IMR-90 (cell line): Measurements from ENCODE around the gene FERMT3. TPM values are rescaled to one million over a fixed set of nuclear protein-coding genes. Genes with fewer than 3 reads are reported as not detected.

Experiments used
- ATAC-seq: fragments of 200-7000 bp; cut with Tn5 transposase; 2 replicates; pipeline ENCODE4 v1.9.1; 2020; ENCODE audit warnings: low read depth, mild to moderate bottlenecking, moderate library complexity
- BruUV-seq: library from RNA; stranded (reverse); fragments of 400-500 nt; replicated peaks from 2 replicates; lab custom pipeline; 2021; lab: Mats Ljungman, UMichigan
- CTCF ChIA-PET: fragments of 300-600 bp; formaldehyde crosslinking; extraction: SDS; loops from one replicate; lab custom pipeline; 2021; ENCODE audit warnings: antibody characterized with exemption; lab: Yijun Ruan, JAX
- POLR2A ChIA-PET: fragments of 300-600 bp; sonication (Branson Sonifier 250); formaldehyde crosslinking; loops from one replicate; lab custom pipeline; 2022; ENCODE audit warnings: antibody characterized with exemption; ENCODE audit not compliant: unreplicated experiment; lab: Charles Lee
- DNase-seq: peaks from one replicate; pipeline ENCODE4 v3.0.0; 2013
- H2AFZ ChIP-seq: replicated peaks from 2 replicates; pipeline ENCODE3; 2013; ENCODE audit warnings: low read length, mild to moderate bottlenecking; ENCODE audit not compliant: poor library complexity
- H2AK5ac ChIP-seq: 2 replicates; pipeline ENCODE4 v1.6.1; 2013; ENCODE audit warnings: low read depth, low read length, inconsistent platforms
- H2AK9ac ChIP-seq: replicated peaks from 2 replicates; pipeline ENCODE3; 2013; ENCODE audit warnings: mild to moderate bottlenecking, low read depth, low read length, moderate library complexity; ENCODE audit not compliant: poor library complexity
- H2BK120ac ChIP-seq: 2 replicates; pipeline ENCODE4 v1.6.1; 2013; ENCODE audit warnings: low read depth, low read length, inconsistent platforms
- H2BK15ac ChIP-seq: 3 replicates; pipeline ENCODE4 v1.6.1; 2013; ENCODE audit warnings: low read depth, low read length, inconsistent platforms
- H2BK20ac ChIP-seq: 2 replicates; pipeline ENCODE4 v1.6.1; 2013; ENCODE audit warnings: low read depth, mild to moderate bottlenecking, inconsistent platforms, low read length, moderate library complexity
- H2BK5ac ChIP-seq: 2 replicates; pipeline ENCODE4 v1.6.1; 2013; ENCODE audit warnings: mild to moderate bottlenecking, low read depth, low read length, inconsistent platforms; ENCODE audit not compliant: poor library complexity, severe bottlenecking
- H3K14ac ChIP-seq: replicated peaks from 2 replicates; pipeline ENCODE4 v1.6.1; 2013; ENCODE audit warnings: low read depth, low read length, inconsistent platforms
- H3K18ac ChIP-seq: 2 replicates; pipeline ENCODE4 v1.6.1; 2013; ENCODE audit warnings: low read depth, low read length, control low read depth
- H3K23ac ChIP-seq: 2 replicates; pipeline ENCODE4 v1.6.1; 2013; ENCODE audit warnings: low read depth, low read length, inconsistent platforms
- H3K27ac ChIP-seq: 2 replicates; pipeline ENCODE4 v1.5.1; 2013; ENCODE audit warnings: mild to moderate bottlenecking, control low read depth, low read length; ENCODE audit not compliant: insufficient read depth
- H3K27me3 ChIP-seq: 2 replicates; pipeline ENCODE4 v1.6.1; 2013; ENCODE audit warnings: low read length; ENCODE audit not compliant: control insufficient read depth, insufficient read depth
- H3K36me3 ChIP-seq: 2 replicates; pipeline ENCODE4 v1.6.1; 2013; ENCODE audit warnings: low read length, mixed read lengths; ENCODE audit not compliant: control insufficient read depth, insufficient read depth
- H3K4ac ChIP-seq: 2 replicates; pipeline ENCODE4 v1.6.1; 2013; ENCODE audit warnings: low read depth, low read length, inconsistent platforms
- H3K4me1 ChIP-seq: 2 replicates; pipeline ENCODE4 v1.6.1; 2013; ENCODE audit warnings: low read length, mixed read lengths; ENCODE audit not compliant: control insufficient read depth, insufficient read depth
- H3K4me2 ChIP-seq: 2 replicates; pipeline ENCODE4 v1.6.1; 2013; ENCODE audit warnings: low read depth, mild to moderate bottlenecking, control low read depth, low read length, moderate library complexity
- H3K4me3 ChIP-seq: 2 replicates; pipeline ENCODE4 v1.5.1; 2013; ENCODE audit warnings: low read depth, mild to moderate bottlenecking, control low read depth, low read length, moderate library complexity; ENCODE audit not compliant: insufficient read depth
- H3K56ac ChIP-seq: 2 replicates; pipeline ENCODE4 v1.6.1; 2013; ENCODE audit warnings: low read length, inconsistent platforms; ENCODE audit not compliant: insufficient read depth; ENCODE audit errors: extremely low read depth
- H3K79me1 ChIP-seq, 2 experiments: 2 replicates each; pipeline ENCODE4 v1.6.1; 2013; ENCODE audit warnings: low read length in 2 of 2, inconsistent platforms in 1 of 2, low read depth in 1 of 2
- H3K9ac ChIP-seq: 2 replicates; pipeline ENCODE4 v1.6.1; 2013; ENCODE audit warnings: low read depth, low read length, control low read depth
- H3K9me1 ChIP-seq: 2 replicates; pipeline ENCODE4 v1.6.1; 2013; ENCODE audit warnings: low read length, inconsistent platforms; ENCODE audit not compliant: insufficient read depth
- H3K9me3 ChIP-seq: 2 replicates; pipeline ENCODE4 v1.6.1; 2013; ENCODE audit warnings: low read length; ENCODE audit not compliant: control insufficient read depth, insufficient read depth
- H4K20me1 ChIP-seq: 2 replicates; pipeline ENCODE4 v1.6.1; 2013; ENCODE audit warnings: low read length, inconsistent platforms; ENCODE audit not compliant: insufficient read depth
- H4K5ac ChIP-seq: 2 replicates; pipeline ENCODE4 v1.6.1; 2013; ENCODE audit warnings: mild to moderate bottlenecking, low read depth, low read length, control low read depth
- H4K8ac ChIP-seq, 2 experiments: 2 replicates each; pipeline ENCODE4 v1.6.1; 2013; ENCODE audit warnings: low read depth in 2 of 2, low read length in 2 of 2, control low read depth in 1 of 2, inconsistent platforms in 1 of 2
- H4K91ac ChIP-seq: 2 replicates; pipeline ENCODE4 v1.6.1; 2013; ENCODE audit warnings: low read depth, low read length, inconsistent platforms; ENCODE audit not compliant: insufficient read depth
- BHLHE40 ChIP-seq: fragments of 150-350 bp; IDR thresholded peaks from 2 replicates; pipeline ENCODE4 v1.6.1; 2016; ENCODE audit warnings: mild to moderate bottlenecking, low read depth, low read length
- MAZ ChIP-seq: IDR thresholded peaks from 2 replicates; pipeline ENCODE4 v1.6.1; 2012; ENCODE audit warnings: low read depth, mild to moderate bottlenecking, low read length, improper control_type of control experiment, moderate library complexity, borderline replicate concordance
- MXI1 ChIP-seq: IDR thresholded peaks from 2 replicates; pipeline ENCODE4 v1.6.1; 2012; ENCODE audit warnings: low read depth, mild to moderate bottlenecking, low read length, moderate library complexity, borderline replicate concordance
- RAD21 ChIP-seq: IDR thresholded peaks from 2 replicates; pipeline ENCODE4 v1.6.1; 2012; ENCODE audit warnings: low read length, improper control_type of control experiment
- RFX5 ChIP-seq: IDR thresholded peaks from 2 replicates; pipeline ENCODE4 v1.8.0; 2012; ENCODE audit warnings: low read depth, mild to moderate bottlenecking, low read length, moderate library complexity
- WGBS, 2 experiments: methylation state at CpG; one replicate each; pipeline versions ENCODE4 v1.1.5 to v1.1.7; 2013; ENCODE audit warnings: missing lambda C conversion rate in 2 of 2; ENCODE audit not compliant: insufficient read length in 1 of 2; ENCODE audit errors: extremely low coverage in 2 of 2; 5-methylcytosine and 5-hydroxymethylcytosine counted together
- dilution Hi-C: fragments of 300-500 bp; cut with HindIII; formaldehyde crosslinking; loops from one replicate; pipeline ENCODE4 v1.14.3; 2018; ENCODE audit warnings: low sequenced_read_pairs; ENCODE audit not compliant: unreplicated experiment
- in situ Hi-C: fragments of 300-500 bp; cut with MboI; formaldehyde crosslinking; loops from 3 replicates; pipeline ENCODE4 v1.14.3; 2019; ENCODE audit warnings: low sequenced_read_pairs, inconsistent platforms, mixed read lengths
- intact Hi-C: fragments of 100-400 bp; cut with micrococcal nuclease; formaldehyde crosslinking; loops from 2 replicates; pipeline ENCODE4 v1.10.0; 2022
- polyA plus RNA-seq, 3 experiments: library from polyadenylated mRNA; depleted of rRNA; stranded (reverse); fragments of >200 nt; gene quantifications; 2 replicates each; pipeline ENCODE4 v1.2.3, GENCODE V29; 2012; ENCODE audit warnings: low replicate concordance in 1 of 3
- total RNA-seq: library from RNA; depleted of rRNA; stranded (reverse); fragments of >200 nt; gene quantifications from 2 replicates; pipeline ENCODE4 v1.2.3, GENCODE V29; 2012
- TF ChIP-seq, protein P1 (sequence below): fragments of 150-350 bp; IDR thresholded peaks from 2 replicates; pipeline ENCODE4 v1.6.1; 2017; ENCODE audit warnings: mild to moderate bottlenecking, antibody characterized with exemption, low read length, low read depth

Gene FERMT3
- total and polyA plus RNA-seq, 2 of the 4 experiments (the other 2 are of a cell fraction): 0.36 to 2.3 TPM

DNA sequence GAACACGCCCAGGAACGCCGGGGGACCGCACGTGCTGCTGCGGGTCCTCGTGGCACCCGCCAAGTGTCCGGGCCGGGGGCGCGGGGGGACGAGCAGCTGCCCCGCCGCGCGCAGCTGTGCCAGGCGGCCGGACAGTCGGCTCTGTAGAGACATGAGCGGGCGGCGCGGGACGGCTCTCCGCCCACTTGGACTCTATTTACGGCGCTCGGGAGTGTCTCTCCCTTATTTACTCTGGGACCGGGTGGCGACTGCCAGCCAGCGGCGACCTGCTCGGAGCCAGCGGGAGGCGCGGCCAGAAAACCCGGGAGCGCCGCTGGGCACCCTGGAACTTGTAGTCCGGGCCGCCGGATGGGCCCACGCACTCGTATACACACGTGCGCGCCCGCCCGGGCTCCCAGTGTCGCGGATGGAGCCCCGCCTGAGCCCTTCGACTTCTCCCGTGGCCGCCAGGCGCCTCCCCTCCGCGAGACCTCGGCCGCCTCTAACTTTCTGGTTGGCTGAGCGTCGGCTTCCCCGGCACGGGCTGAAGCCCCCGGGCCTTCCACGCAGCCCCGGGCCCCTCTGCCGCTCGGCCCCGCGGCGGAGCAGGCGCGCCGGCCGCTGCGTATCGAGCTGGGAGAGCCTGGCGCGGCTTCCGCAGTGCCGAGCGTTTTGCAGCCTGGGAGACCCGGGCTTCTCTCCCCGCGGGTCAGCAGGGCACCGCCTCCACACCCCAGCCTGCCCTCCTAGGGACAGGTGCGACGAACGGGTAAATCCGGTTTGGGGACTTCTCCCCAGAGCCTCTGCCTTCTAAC, 40.5 kb upstream of the FERMT3 start, which contains the start of gene MACROD1:
Gene MACROD1 (minus strand): TSS at position 272 of the 794 bp plus-strand sequence. CDS start 119 bp downstream, at position 153.
- Histone ChIP-seq H3K27ac (peak within 1 kb of the TSS; percentile 43; the same call in 1 of the 2 replicates), H3K56ac (0 out of 2 replicates have a peak within 1 kb of the TSS, but pooled peaks have one; percentile 16), H4K20me1 (no peaks in the 10 kb centered on the region), H3K4me2 (peak within 1 kb of the TSS; percentile 92), H4K91ac (peak within 1 kb of the TSS; percentile 47; the same call in 1 of the 2 replicates), H3K23ac (peak within 1 kb of the TSS; percentile 87), H4K8ac (peak within 1 kb of the TSS; percentile 72 to 83; a peak in 2 of 4 replicates), H2BK120ac (peak within 1 kb of the TSS; percentile 45), H3K4me1 (peaks cover 5% of the 10 kb centered on the region; the same call in 1 of the 2 replicates), H3K18ac (no peak within 1 kb of the TSS), H3K9me1 (peaks cover 6% of the 10 kb centered on the region; the same call in 1 of the 2 replicates), H3K9ac (peak within 1 kb of the TSS; percentile 59), H3K79me1 (peaks cover 7 to 28% of the 10 kb centered on the region in 2 experiments; a peak in 3 of 4 replicates), H2AK9ac (peak within 1 kb of the TSS; percentile 93), H3K36me3 (no peaks in the 10 kb centered on the region), H3K27me3 (no peaks in the 10 kb centered on the region), H3K9me3 (no peaks in the 10 kb centered on the region), H3K4me3 (peak within 1 kb of the TSS; percentile 72), H2BK5ac (peak within 1 kb of the TSS; percentile 12), H2BK20ac (no peak within 1 kb of the TSS), H3K4ac (peak within 1 kb of the TSS; percentile 88), H2AK5ac (peak within 1 kb of the TSS; percentile 96), H2AFZ (peak within 1 kb of the TSS; percentile 95), H3K14ac (peak within 1 kb of the TSS; percentile 91), H4K5ac (peak within 1 kb of the TSS; percentile 29; the same call in 1 of the 2 replicates), H2BK15ac (no peak within 1 kb of the TSS)
- intact Hi-C loops: no loop called here
- in situ Hi-C loops: no loop called here
- ChIA-PET POLR2A (no interaction called here), CTCF (no interaction called here)
- BruUV-seq: no TSS peak
- DNase-seq: peak; percentile 75
- ATAC-seq: peak; percentile 96
- dilution Hi-C loops: no loop called here
- TF ChIP-seq MAZ (peak; percentile 40; the same call in 1 of the 2 replicates), MXI1 (peak; percentile 85), BHLHE40 (peak; percentile 92), RAD21 (no peak), RFX5 (no peak)
- TF ChIP-seq, protein P1, sequence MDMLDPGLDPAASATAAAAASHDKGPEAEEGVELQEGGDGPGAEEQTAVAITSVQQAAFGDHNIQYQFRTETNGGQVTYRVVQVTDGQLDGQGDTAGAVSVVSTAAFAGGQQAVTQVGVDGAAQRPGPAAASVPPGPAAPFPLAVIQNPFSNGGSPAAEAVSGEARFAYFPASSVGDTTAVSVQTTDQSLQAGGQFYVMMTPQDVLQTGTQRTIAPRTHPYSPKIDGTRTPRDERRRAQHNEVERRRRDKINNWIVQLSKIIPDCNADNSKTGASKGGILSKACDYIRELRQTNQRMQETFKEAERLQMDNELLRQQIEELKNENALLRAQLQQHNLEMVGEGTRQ: peak; percentile 62
- 0% methylated on average over 37 of the region's 92 CpGs; no CpG with 5 or more reads in 1 of the 2 experiments for WGBS, 2 experiments
